ENCODE data around the gene REEP1.

The REEP1 gene

DNA sequence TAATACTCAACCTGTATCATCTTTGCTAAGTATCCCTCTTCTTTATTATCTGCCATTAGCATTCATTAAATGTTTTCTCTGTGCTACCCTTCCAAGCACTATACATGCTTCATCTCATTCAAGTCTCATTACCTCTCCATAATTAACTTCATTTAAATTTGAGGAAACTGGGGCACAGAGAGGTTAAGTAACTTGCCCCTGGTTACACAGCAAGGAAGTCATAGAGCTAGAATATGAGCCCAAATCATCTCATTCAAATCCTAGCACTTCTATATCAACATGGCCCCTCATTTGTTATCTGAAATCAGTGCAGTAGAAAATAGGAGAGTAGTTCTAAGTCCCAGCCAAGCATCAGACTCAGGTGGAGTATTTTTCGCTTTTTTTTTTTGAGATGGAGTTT is 133.8 kb downstream of the REEP1 start:
- TF ChIP-seq, protein P1, sequence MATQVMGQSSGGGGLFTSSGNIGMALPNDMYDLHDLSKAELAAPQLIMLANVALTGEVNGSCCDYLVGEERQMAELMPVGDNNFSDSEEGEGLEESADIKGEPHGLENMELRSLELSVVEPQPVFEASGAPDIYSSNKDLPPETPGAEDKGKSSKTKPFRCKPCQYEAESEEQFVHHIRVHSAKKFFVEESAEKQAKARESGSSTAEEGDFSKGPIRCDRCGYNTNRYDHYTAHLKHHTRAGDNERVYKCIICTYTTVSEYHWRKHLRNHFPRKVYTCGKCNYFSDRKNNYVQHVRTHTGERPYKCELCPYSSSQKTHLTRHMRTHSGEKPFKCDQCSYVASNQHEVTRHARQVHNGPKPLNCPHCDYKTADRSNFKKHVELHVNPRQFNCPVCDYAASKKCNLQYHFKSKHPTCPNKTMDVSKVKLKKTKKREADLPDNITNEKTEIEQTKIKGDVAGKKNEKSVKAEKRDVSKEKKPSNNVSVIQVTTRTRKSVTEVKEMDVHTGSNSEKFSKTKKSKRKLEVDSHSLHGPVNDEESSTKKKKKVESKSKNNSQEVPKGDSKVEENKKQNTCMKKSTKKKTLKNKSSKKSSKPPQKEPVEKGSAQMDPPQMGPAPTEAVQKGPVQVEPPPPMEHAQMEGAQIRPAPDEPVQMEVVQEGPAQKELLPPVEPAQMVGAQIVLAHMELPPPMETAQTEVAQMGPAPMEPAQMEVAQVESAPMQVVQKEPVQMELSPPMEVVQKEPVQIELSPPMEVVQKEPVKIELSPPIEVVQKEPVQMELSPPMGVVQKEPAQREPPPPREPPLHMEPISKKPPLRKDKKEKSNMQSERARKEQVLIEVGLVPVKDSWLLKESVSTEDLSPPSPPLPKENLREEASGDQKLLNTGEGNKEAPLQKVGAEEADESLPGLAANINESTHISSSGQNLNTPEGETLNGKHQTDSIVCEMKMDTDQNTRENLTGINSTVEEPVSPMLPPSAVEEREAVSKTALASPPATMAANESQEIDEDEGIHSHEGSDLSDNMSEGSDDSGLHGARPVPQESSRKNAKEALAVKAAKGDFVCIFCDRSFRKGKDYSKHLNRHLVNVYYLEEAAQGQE (IDR thresholded peaks at IDR 0.05; ENCODE audit: insufficient read depth in 1 of 2, low read depth in 2 of 2, low read length in 2 of 2) = no peak
- TF ChIP-seq POLR2AphosphoS5 (IDR thresholded peaks at IDR 0.05; ENCODE audit: low read depth, low read length) (no peak), SIN3A (IDR thresholded peaks at IDR 0.05; ENCODE audit: borderline replicate concordance, insufficient read depth, low read length) (no peak), FOXP2 (optimal IDR thresholded peaks at IDR 0.05; ENCODE audit: borderline replicate concordance, extremely low read depth, extremely low read length, insufficient read depth) (no peak), TAF1 (IDR thresholded peaks at IDR 0.05; ENCODE audit: borderline replicate concordance, insufficient read depth, low read length) (no peak)

DNA sequence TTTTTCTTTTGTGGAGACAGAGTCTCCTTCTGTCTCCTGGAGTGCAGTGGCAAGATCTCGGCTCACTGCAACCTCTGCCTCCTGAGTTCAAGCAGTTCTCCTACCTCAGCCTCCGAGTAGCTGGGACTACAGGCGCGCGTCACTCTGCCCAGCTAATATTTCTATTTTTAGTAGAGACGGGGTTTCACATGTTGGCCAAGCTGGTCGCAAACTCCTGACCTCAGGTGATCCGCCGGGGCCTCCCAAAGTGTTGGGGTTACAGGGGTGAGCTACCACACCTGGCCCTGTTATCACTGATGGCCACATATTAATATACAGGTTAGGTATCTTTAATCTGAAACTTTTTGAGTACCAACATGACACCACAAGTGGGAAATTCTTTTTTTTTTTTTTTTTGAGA is 134.7 kb downstream of the REEP1 start:
- TF ChIP-seq, protein P1 (IDR thresholded peaks at IDR 0.05; ENCODE audit: insufficient read depth in 1 of 2, low read depth in 2 of 2, low read length in 2 of 2) = no peak
- TF ChIP-seq FOXP2 (optimal IDR thresholded peaks at IDR 0.05; ENCODE audit: borderline replicate concordance, extremely low read depth, extremely low read length, insufficient read depth) = no peak
- TF ChIP-seq SIN3A (IDR thresholded peaks at IDR 0.05; ENCODE audit: borderline replicate concordance, insufficient read depth, low read length) = no peak
- TF ChIP-seq POLR2AphosphoS5 (IDR thresholded peaks at IDR 0.05; ENCODE audit: low read depth, low read length) = no peak
- TF ChIP-seq TAF1 (IDR thresholded peaks at IDR 0.05; ENCODE audit: borderline replicate concordance, insufficient read depth, low read length) = no peak

DNA sequence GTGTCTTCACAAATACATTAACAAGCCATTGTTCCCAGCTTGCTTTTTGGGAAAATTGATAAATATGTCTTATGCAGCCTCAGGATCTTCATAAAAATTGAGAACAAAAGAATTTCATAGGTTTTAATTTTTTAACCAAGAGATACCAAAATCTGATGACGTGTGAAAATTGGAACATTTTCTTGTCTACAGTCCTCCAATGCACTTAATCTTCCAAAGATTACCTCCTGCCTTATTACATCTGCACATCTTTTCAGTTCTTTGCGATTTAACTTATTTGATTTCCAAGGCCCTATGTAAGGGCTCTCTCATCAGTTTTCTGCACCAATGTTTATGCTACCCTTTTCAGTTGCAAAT is 135.1 kb downstream of the REEP1 start:
- TF ChIP-seq TAF1 (IDR thresholded peaks at IDR 0.05; ENCODE audit: borderline replicate concordance, insufficient read depth, low read length) (no peak), FOXP2 (optimal IDR thresholded peaks at IDR 0.05; ENCODE audit: borderline replicate concordance, extremely low read depth, extremely low read length, insufficient read depth) (no peak), SIN3A (IDR thresholded peaks at IDR 0.05; ENCODE audit: borderline replicate concordance, insufficient read depth, low read length) (no peak), POLR2AphosphoS5 (IDR thresholded peaks at IDR 0.05; ENCODE audit: low read depth, low read length) (no peak)
- TF ChIP-seq, protein P1 (IDR thresholded peaks at IDR 0.05; ENCODE audit: insufficient read depth in 1 of 2, low read depth in 2 of 2, low read length in 2 of 2) = no peak

DNA sequence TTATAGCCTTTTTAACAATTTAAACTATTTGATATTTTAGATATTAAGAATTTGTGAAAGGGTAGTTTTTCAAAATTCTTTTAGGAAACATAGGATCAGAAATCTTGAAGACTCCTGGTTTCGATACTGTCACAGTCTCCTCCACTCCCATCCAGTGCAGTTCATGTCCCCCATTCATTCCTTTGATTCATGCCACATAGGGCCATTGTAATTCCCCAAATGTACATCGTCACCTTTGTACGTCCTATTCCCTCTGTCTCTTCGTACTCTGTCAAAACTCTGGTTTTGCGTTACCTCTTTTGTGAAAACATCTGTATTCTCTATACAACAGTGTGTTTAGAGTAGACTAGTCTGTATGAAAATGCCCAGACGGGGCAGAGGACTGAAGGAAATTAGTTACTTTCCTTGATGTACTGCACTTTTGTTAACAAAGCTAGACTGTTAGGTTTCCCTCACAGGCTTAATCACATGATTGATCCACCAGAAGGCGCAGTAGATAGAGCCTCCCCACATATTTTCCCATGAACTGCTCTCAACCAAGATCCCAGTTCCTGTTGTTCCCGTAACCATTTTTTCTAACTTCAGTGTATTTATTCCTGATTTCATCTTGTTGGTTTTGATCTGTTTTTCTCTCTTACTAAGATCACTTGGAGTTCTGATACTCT is 135.6 kb downstream of the REEP1 start:
- TF ChIP-seq SIN3A (IDR thresholded peaks at IDR 0.05; ENCODE audit: borderline replicate concordance, insufficient read depth, low read length) = no peak
- TF ChIP-seq TAF1 (IDR thresholded peaks at IDR 0.05; ENCODE audit: borderline replicate concordance, insufficient read depth, low read length) = no peak

DNA sequence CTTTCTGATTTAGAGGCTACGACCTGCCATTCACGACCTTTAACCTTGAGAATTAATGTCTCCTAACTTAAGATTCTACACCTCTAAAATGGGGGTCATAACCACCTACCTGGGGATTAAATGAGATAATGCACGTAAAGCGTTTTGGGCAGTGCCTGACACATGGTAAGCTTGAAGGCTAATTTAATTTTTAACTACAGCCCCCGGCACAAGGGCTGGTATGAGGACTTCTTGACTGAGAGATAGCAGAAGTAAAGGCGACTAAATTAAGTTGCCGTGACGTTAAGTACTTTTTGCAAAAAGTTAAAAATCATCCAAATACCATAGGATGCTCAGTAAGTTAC is 137.6 kb downstream of the REEP1 start:
- TF ChIP-seq FOXP2 (optimal IDR thresholded peaks at IDR 0.05; ENCODE audit: borderline replicate concordance, extremely low read depth, extremely low read length, insufficient read depth) (no peak), SIN3A (IDR thresholded peaks at IDR 0.05; ENCODE audit: borderline replicate concordance, insufficient read depth, low read length) (no peak), TAF1 (IDR thresholded peaks at IDR 0.05; ENCODE audit: borderline replicate concordance, insufficient read depth, low read length) (no peak), POLR2AphosphoS5 (IDR thresholded peaks at IDR 0.05; ENCODE audit: low read depth, low read length) (no peak)
- TF ChIP-seq, protein P1 (IDR thresholded peaks at IDR 0.05; ENCODE audit: insufficient read depth in 1 of 2, low read depth in 2 of 2, low read length in 2 of 2) = no peak

Data from PFSK-1 (cell line).